Putamen (tissue), 1 donor: ENCODE data around the gene C12orf42.

Experiments
- DNase-seq: peaks from one replicate; pipeline ENCODE4 v3.0.0-alpha.2; 2016; ENCODE audit warnings: low spot score

The C12orf42 gene

GRCh38 chr12:103423516-103423910 is 72.3 kb downstream of the C12orf42 start:
- no peak for DNase-seq

GRCh38 chr12:103422746-103423515 is 72.8 kb downstream of the C12orf42 start:
- no peak for DNase-seq

GRCh38 chr12:103422328-103422727 is 73.4 kb downstream of the C12orf42 start:
- DNase-seq, result no peak

- DNase-seq, result no peak
These were observed 74.4 kb downstream of the C12orf42 start for GRCh38 chr12:103421402-103421801.

GRCh38 chr12:103415681-103416080 is 80.1 kb downstream of the C12orf42 start:
- no peak for DNase-seq

GRCh38 chr12:103401421-103401820 is 94.3 kb downstream of the C12orf42 start:
- DNase-seq, result no peak

- DNase-seq, result no peak
These were observed 95.8 kb downstream of the C12orf42 start for GRCh38 chr12:103399986-103400385.

- no peak for DNase-seq
These were observed 98.2 kb downstream of the C12orf42 start for GRCh38 chr12:103397536-103397935.

- DNase-seq, result no peak
These were observed 103.0 kb downstream of the C12orf42 start for GRCh38 chr12:103392722-103393121.

GRCh38 chr12:103391103-103391502 is 104.7 kb downstream of the C12orf42 start:
- DNase-seq, result no peak

GRCh38 chr12:103387385-103387784 is 108.4 kb downstream of the C12orf42 start:
- DNase-seq, result no peak

- DNase-seq, result no peak
These were observed 109.3 kb downstream of the C12orf42 start for GRCh38 chr12:103386451-103386850.

- no peak for DNase-seq
These were observed 112.9 kb downstream of the C12orf42 start for GRCh38 chr12:103382736-103383346.

GRCh38 chr12:103382119-103382518 is 113.6 kb downstream of the C12orf42 start:
- no peak for DNase-seq

GRCh38 chr12:103379670-103380069 is 116.1 kb downstream of the C12orf42 start:
- DNase-seq, result no peak

GRCh38 chr12:103373088-103373523 is 122.7 kb downstream of the C12orf42 start:
- DNase-seq, result no peak

- no peak for DNase-seq
These were observed 125.8 kb downstream of the C12orf42 start for GRCh38 chr12:103369929-103370328.

GRCh38 chr12:103368167-103368566 is 127.6 kb downstream of the C12orf42 start:
- DNase-seq, result no peak

GRCh38 chr12:103354403-103354802 is 141.4 kb downstream of the C12orf42 start:
- DNase-seq, result no peak

GRCh38 chr12:103353913-103354312 is 141.9 kb downstream of the C12orf42 start:
- DNase-seq, result no peak

- no peak for DNase-seq
These were observed 145.7 kb downstream of the C12orf42 start for GRCh38 chr12:103350116-103350515.

GRCh38 chr12:103348935-103349334 is 146.8 kb downstream of the C12orf42 start:
- no peak for DNase-seq

- no peak for DNase-seq
These were observed 158.8 kb downstream of the C12orf42 start for GRCh38 chr12:103336940-103337339.

- no peak for DNase-seq
These were observed 161.3 kb downstream of the C12orf42 start for GRCh38 chr12:103334466-103334865.
